IPS-18c (cell line): ENCODE results near the gene ENTPD2.
A peak's percentile ranks its signal among the peaks of the same experiment; 100 is the strongest.
"Not testable (repeated sequence)": the region's sequence is repeated elsewhere in the genome, so short reads cannot be mapped to it uniquely, and the experiment has no call there.

Experiments used
- H3K4me3 ChIP-seq: 2 replicates; pipeline ENCODE4 v1.7.0; 2013; ENCODE audit warnings: low read depth, mild to moderate bottlenecking, low read length, moderate library complexity; ENCODE audit not compliant: insufficient read depth
- H3K9me3 ChIP-seq: one replicate; pipeline ENCODE4 v1.6.1; 2013; ENCODE audit warnings: mild to moderate bottlenecking, low read length, moderate library complexity; ENCODE audit not compliant: control insufficient read depth, insufficient read depth

Gene ENTPD2

GRCh38 chr9:137039611-137040366 lies 14.1 kb downstream of the ENTPD2 start:
- no peaks in the 10 kb centered on the region for H3K9me3 ChIP-seq
- no peak overlapping the region for H3K4me3 ChIP-seq

DNA sequence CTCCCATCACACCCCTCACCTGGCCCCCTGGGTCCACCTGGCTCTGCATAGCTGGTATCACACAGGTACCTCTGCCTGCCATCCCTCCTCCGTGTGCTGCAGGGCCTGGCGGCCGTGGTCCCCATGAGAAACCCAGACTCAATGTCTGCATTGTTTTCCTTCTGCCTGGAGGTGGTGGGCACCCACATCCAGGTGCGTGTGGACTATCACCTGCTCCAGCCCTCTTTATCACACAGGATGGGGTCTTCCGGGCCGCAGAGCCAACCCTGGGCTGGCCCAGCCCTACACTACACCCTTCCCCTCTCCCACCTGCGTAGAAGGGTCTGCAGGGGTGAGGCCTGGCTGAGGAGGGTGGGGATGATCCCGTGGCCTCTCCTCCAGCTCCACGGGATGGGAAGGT lies 14.9 kb downstream of the ENTPD2 start:
- H3K4me3 ChIP-seq: no peak overlapping the region
- H3K9me3 ChIP-seq: no peaks in the 10 kb centered on the region

- H3K4me3 ChIP-seq: no peak overlapping the region
- H3K9me3 ChIP-seq: no peaks in the 10 kb centered on the region
These were observed 16.4 kb downstream of the ENTPD2 start for GRCh38 chr9:137037483-137037882.

DNA sequence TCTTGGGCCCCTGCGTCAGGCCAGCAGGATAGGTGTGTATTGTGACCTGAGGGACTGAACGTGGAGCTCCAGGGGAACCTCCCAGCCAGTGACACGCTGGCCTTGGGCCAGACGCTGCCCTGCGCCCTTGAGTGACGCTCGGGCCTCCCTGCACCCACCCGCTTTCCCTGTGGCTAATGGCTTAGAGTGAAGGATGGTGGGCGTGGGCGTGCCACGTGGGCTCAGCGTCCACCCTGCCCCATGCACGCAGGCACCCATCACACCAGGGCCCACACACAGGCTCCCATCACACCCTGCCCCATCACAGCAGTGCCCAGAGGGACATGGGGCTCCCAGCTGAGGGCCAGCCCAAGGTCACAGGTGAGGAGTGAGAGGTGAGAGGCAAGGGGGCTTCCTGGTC lies 16.8 kb downstream of the ENTPD2 start:
- H3K9me3 ChIP-seq: no peaks in the 10 kb centered on the region
- H3K4me3 ChIP-seq: no peak overlapping the region

DNA sequence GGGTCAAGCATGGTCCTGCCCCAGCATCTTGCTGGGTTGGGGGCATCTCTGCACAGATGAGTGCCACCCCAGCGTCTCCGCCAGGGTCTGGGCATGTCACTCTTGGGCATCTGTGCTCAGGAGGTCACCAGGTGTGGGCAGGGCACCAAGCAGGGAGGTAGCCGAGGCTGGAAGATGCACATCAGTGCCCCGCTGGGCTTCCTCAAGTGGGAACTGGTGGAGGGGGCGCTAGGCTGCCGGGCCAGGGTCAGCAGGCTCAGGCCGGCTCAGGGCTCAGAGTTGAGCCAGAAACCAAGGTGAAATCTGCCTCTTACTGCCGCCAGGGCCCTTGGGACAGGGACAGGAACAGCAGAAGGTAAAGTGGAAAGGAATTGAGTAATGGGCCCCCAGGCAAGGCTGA lies 17.9 kb downstream of the ENTPD2 start:
- Histone ChIP-seq H3K9me3 (no peaks in the 10 kb centered on the region), H3K4me3 (no peak overlapping the region)

- H3K4me3 ChIP-seq: no peak overlapping the region
- no peaks in the 10 kb centered on the region for H3K9me3 ChIP-seq
These were observed 18.4 kb downstream of the ENTPD2 start for GRCh38 chr9:137035507-137035834.

DNA sequence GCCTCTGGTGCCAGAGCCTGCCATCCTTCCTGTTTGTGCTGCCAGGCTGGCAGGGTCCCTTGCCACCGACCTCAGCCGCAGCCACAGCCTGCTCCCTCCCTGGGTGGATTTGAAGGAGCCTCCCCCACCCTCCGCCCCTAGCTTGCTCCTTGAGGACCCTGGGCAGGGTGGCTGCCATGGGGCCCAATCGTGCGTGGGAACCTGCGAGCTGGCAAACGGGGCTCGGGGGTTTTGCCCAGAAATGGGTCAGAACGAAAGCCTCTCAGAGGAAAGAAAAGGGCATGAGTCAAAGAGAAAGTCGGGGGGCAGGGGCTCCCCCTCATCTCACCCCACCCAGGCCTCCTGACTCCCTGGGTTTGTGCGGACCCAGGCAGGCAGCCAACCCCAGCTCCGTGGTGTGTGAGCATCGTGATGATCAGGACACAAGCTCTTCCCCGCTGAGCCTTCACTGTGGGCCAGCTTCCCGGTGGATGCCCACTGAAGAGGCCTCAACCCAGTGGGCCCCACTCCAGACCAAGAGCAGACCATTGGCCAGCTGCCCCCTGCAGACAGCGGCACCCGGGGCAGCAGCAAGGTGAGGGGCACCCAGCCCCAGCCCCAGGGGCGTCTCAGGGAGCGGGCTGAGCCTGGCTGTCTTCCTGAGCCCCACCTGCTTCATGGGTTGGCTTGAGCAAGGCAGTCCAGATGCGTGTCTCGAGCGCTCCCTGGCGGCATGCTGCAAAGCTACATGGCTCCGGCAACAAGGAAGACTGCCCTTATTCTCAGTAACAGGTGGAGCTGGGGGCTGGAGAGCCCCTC lies 19.0 kb downstream of the ENTPD2 start:
- Histone ChIP-seq H3K9me3 (no peaks in the 10 kb centered on the region), H3K4me3 (no peak overlapping the region)

GRCh38 chr9:137034039-137034708 lies 19.7 kb downstream of the ENTPD2 start:
- no peaks in the 10 kb centered on the region for H3K9me3 ChIP-seq
- H3K4me3 ChIP-seq: no peak overlapping the region

- H3K4me3 ChIP-seq: not testable (repeated sequence)
These were observed 20.4 kb downstream of the ENTPD2 start for GRCh38 chr9:137033481-137033880.

DNA sequence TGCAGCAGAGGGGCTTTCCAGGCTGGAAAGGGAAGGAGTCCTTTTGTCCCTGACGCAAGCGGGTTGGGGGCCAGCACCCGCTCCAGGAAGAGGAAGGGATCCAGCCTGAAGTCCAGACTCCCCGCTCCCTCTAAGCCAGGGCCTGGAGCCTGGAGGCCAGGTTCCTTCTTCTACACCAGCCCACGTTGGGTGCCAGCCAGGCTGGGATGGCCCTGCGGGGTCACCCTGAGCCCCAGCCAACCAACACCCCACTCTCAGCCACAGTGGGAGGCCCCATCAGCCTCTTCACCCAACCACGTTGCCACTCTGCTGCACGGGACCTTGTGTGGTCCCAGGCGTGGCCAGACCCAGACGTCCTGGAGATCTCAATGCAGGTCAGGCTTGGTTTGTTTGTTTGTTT lies 21.0 kb downstream of the ENTPD2 start:
- no peaks in the 10 kb centered on the region for H3K9me3 ChIP-seq
- no peak overlapping the region for H3K4me3 ChIP-seq

More at GRCh38 chr9:137033481-137033880, 20.4 kb downstream of the ENTPD2 start:
- not testable (repeated sequence) for H3K9me3 ChIP-seq

GRCh38 chr9:137031904-137032640 lies 21.8 kb downstream of the ENTPD2 start, which contains the start of gene FUT7:
FUT7 (minus strand) TSS chr9:137032088; CDS start chr9:137031991, 97 bp downstream.
- H3K4me3 ChIP-seq: no peak within 1 kb of the TSS
- no peaks in the 10 kb centered on the region for H3K9me3 ChIP-seq

DNA sequence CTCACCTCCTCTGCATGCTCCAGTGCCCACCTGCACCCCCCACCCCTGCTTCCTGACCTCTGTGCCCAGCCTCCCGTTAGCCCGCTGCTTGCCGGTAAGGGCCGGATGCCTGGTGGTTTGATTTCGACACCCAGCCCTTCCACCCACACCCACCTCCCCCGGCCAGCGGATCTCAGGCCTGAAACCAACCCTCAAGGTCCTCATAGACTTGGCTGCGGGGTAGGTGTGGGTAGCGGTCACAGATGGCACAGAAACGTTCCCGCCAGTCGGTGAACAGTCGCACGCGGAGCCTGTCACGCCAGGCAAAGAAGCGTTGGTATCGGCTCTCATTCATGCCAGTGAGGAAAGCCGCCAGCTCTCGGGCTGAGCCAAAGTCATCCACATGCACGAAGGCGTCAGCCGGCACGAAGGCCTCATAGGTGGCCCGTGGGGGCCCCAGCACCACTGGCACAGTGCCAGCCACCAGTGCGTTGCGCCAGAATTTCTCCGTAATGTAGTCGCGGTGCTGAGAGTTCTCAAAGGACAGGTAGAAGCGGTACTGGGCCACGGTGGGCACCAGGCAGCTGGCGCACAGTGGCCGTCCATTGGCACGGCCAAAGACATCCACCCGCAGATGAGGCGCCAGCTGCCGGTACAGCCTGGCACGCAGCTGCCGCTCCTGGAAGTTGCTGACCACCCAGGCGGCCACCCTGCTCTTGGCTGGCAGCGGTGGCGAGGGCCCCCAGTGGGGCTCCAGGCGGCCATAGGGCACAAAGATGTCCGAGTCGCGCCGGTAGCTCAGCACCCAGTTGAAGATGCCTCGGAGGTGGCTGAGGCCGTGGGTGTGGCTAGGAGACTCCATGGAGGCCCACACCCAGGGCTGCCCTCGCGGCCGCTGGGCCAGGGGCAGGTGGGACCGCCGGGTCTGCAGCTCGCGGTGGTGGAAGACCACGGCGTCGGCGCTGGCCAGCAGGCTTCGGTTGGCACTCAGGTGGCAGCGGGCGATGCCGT lies 23.0 kb downstream of the ENTPD2 start:
- Histone ChIP-seq H3K9me3 (no peaks in the 10 kb centered on the region), H3K4me3 (no peak overlapping the region)

- Histone ChIP-seq H3K4me3 (no peak overlapping the region), H3K9me3 (no peaks in the 10 kb centered on the region)
These were observed 23.9 kb downstream of the ENTPD2 start for GRCh38 chr9:137030006-137030405.

GRCh38 chr9:137029058-137029936 lies 24.6 kb downstream of the ENTPD2 start:
- H3K4me3 ChIP-seq: peak overlapping the region; percentile 71; the same call in 1 of the 2 replicates
- H3K9me3 ChIP-seq: no peaks in the 10 kb centered on the region

DNA sequence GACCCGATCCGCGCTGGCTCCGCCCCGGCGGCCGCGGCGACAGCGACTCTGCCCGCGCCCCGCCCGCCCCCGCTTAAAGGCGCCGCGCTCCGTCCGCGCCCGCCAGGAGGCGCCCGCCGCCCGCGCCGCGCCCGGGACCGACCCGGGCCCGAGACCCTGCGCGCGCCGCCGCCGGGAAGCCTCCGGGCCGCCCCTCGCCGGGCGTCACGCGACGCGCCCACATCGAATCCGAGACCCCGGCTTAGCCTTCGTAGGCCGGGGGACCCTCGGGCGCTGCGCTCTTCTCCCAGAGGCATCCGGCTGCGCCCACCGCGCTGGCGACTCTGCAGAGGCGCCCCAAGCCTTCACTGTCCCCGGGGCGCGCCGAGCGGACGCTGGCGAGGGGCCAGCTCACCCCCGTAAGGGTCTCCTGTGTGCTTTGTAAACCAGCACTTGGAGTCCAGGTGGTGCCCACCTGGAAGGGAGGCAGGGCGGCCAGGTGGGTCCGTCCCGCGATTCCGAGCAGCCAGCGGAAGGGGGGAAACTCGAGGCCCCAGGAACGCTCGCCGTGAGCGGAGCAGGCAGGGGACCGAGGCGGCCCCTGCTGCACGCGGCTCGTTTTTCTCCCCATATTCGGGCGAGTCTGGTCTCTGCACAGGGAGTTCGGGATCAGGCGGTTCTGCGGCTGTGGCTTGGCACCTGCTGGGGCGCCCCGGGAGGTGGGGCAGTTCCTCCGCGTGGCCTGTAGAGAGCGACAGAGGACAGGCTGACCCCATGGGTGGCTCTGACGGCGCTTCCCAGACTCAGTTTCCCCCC lies 25.4 kb downstream of the ENTPD2 start:
- H3K9me3 ChIP-seq: no peaks in the 10 kb centered on the region
- H3K4me3 ChIP-seq: peak overlapping the region; percentile 71
